ACC112 (cell line): ENCODE measurements around the gene NHEJ1.

Experiments used
- H2AFZ ChIP-seq: fragments of 200-600 bp; sonication (generic); one replicate; pipeline ENCODE4 v1.6.0; 2017; ENCODE audit warnings: antibody characterized with exemption, low read length; ENCODE audit not compliant: unreplicated experiment
- H3K27ac ChIP-seq: fragments of 200-600 bp; sonication (generic); 2 replicates; pipeline ENCODE4 v1.5.1; 2014; ENCODE audit warnings: low read depth, mild to moderate bottlenecking, antibody characterized with exemption, low read length, moderate library complexity
- H3K27me3 ChIP-seq: fragments of 200-600 bp; sonication (generic); 2 replicates; pipeline ENCODE4 v1.6.1; 2014; ENCODE audit warnings: mild to moderate bottlenecking, antibody characterized with exemption, low read length, moderate library complexity, mixed read lengths; ENCODE audit not compliant: insufficient read depth
- H3K36me3 ChIP-seq: fragments of 200-600 bp; sonication (generic); 2 replicates; pipeline ENCODE4 v1.6.1; 2016; ENCODE audit warnings: mild to moderate bottlenecking, antibody characterized with exemption, low read length, moderate library complexity, mixed read lengths; ENCODE audit not compliant: insufficient read depth
- H3K4me1 ChIP-seq: fragments of 200-600 bp; sonication (generic); one replicate; pipeline ENCODE4 v1.6.1; 2016; ENCODE audit warnings: low read length, mixed read lengths; ENCODE audit not compliant: insufficient read depth, unreplicated experiment, control insufficient read depth
- H3K4me3 ChIP-seq: fragments of 200-600 bp; sonication (generic); 2 replicates; pipeline ENCODE4 v1.5.1; 2014; ENCODE audit warnings: mild to moderate bottlenecking, low read depth, low read length
- H3K79me2 ChIP-seq: fragments of 200-600 bp; sonication (generic); one replicate; pipeline ENCODE4 v1.6.0; 2016; ENCODE audit warnings: low read length; ENCODE audit not compliant: control insufficient read depth, unreplicated experiment, insufficient read depth

NHEJ1 gene

GRCh38 chr2:219119422-219120043, 41.1 kb downstream of the NHEJ1 start:
- H3K4me3 ChIP-seq: no peak overlapping the region
- H2AFZ ChIP-seq: no peak overlapping the region
- H3K27ac ChIP-seq: no peak overlapping the region
- no peaks in the 10 kb centered on the region for H3K79me2 ChIP-seq
- no peaks in the 10 kb centered on the region for H3K27me3 ChIP-seq
- H3K36me3 ChIP-seq: no peaks in the 10 kb centered on the region
- H3K4me1 ChIP-seq: peaks cover 16% of the 10 kb centered on the region

DNA sequence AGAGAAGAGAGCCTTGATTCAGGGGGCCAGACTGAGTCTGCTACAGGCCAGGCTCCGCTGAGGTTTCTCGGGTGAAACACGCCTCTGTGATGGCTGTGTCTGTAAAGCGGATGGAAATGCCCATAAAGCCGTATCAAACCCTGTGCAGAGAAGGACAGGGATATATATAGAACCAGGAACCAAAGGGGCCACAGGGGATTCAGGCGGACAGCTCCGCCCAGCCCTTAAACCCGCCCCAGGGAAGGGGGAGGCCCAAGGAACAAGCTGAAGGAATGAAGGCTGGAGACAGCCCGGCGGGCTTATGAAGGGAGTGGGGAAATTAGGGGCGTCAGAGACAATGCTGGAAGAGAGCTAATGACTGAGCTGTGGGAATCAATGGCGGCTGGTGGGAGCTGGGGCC, 42.1 kb downstream of the NHEJ1 start:
- Histone ChIP-seq H3K79me2 (no peaks in the 10 kb centered on the region), H2AFZ (no peak overlapping the region), H3K4me1 (peaks cover 5% of the 10 kb centered on the region), H3K4me3 (no peak overlapping the region), H3K27me3 (no peaks in the 10 kb centered on the region), H3K36me3 (no peaks in the 10 kb centered on the region), H3K27ac (no peak overlapping the region)

- Histone ChIP-seq H3K4me3 (no peak overlapping the region), H2AFZ (no peak overlapping the region), H3K27me3 (no peaks in the 10 kb centered on the region), H3K79me2 (no peaks in the 10 kb centered on the region), H3K27ac (no peak overlapping the region), H3K36me3 (no peaks in the 10 kb centered on the region), H3K4me1 (no peaks in the 10 kb centered on the region)
These were observed 43.6 kb downstream of the NHEJ1 start for GRCh38 chr2:219116776-219117646.

GRCh38 chr2:219112651-219113338, 47.8 kb downstream of the NHEJ1 start:
- no peaks in the 10 kb centered on the region for H3K79me2 ChIP-seq
- H3K36me3 ChIP-seq: no peaks in the 10 kb centered on the region
- no peak overlapping the region for H3K27ac ChIP-seq
- no peak overlapping the region for H3K4me3 ChIP-seq
- H3K27me3 ChIP-seq: no peaks in the 10 kb centered on the region
- H3K4me1 ChIP-seq: no peaks in the 10 kb centered on the region
- no peak overlapping the region for H2AFZ ChIP-seq

DNA sequence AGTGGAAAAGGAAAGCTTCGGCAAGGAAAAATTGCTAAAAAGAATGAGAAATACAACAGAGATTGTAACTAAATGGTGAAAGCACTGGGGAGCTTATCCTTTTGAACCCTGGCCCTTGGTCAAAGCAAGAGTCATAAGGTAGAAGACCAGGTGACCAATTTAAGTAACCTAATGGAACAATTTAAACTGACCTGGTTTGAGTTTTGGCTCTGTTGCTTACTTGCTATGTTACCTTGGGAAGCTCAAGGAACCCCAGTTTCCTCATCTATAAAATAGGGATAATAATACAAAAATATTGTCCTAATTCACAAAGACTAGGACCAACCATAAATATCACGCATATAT, 48.6 kb downstream of the NHEJ1 start:
- no peaks in the 10 kb centered on the region for H3K4me1 ChIP-seq

DNA sequence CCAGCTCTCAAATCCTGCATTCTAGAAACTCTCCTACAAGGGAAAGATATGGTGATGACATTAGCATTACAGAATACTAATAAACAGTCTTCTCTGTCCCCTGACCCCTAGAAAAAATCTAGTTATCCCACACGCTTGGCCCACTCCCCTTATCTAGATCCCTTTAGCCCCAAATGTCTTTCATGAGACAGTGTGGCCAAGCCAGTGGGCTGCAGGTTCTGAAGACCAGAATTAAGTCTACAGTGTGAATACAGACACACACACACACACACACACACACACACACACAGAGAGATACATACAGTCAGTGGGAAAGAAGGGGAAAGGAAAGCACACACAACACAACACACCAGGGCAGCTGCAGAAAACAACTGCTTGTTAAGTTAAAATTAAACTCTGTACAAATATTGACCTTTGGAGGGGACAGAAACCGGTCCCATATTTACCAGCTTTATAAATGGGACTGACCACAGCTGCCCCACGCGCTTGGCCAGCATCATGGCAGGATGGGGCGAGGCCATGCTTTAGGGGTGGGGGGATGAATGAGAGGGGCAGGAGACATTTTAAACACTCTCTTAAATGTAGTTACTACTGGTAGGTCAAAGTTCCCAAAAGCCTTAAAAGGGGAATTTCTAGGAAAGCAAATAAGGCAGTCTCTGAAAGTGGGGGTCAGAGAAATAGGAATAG, 49.1 kb downstream of the NHEJ1 start:
- H3K27me3 ChIP-seq: no peaks in the 10 kb centered on the region

More for the DNA sequence above, 48.6 kb downstream of the NHEJ1 start:
- Histone ChIP-seq H3K79me2 (no peaks in the 10 kb centered on the region), H3K36me3 (no peaks in the 10 kb centered on the region), H2AFZ (no peak overlapping the region), H3K27me3 (no peaks in the 10 kb centered on the region), H3K4me3 (no peak overlapping the region), H3K27ac (no peak overlapping the region)

GRCh38 chr2:219109471-219109870, 51.1 kb downstream of the NHEJ1 start:
- Histone ChIP-seq H3K4me3 (no peak overlapping the region), H3K79me2 (no peaks in the 10 kb centered on the region), H3K4me1 (no peaks in the 10 kb centered on the region), H3K27me3 (no peaks in the 10 kb centered on the region), H3K27ac (no peak overlapping the region), H2AFZ (no peak overlapping the region), H3K36me3 (no peaks in the 10 kb centered on the region)

More for the DNA sequence above, 49.1 kb downstream of the NHEJ1 start:
- Histone ChIP-seq H3K36me3 (no peaks in the 10 kb centered on the region), H3K27ac (no peak overlapping the region), H2AFZ (no peak overlapping the region), H3K79me2 (no peaks in the 10 kb centered on the region), H3K4me3 (no peak overlapping the region), H3K4me1 (no peaks in the 10 kb centered on the region)

GRCh38 chr2:219107758-219108157, 52.9 kb downstream of the NHEJ1 start:
- Histone ChIP-seq H3K79me2 (no peaks in the 10 kb centered on the region), H3K4me3 (no peak overlapping the region), H3K27me3 (no peaks in the 10 kb centered on the region), H3K36me3 (no peaks in the 10 kb centered on the region), H2AFZ (no peak overlapping the region), H3K4me1 (no peaks in the 10 kb centered on the region), H3K27ac (no peak overlapping the region)

GRCh38 chr2:219106251-219106650, 54.4 kb downstream of the NHEJ1 start:
- H2AFZ ChIP-seq: no peak overlapping the region
- no peaks in the 10 kb centered on the region for H3K79me2 ChIP-seq
- H3K4me1 ChIP-seq: no peaks in the 10 kb centered on the region
- H3K27me3 ChIP-seq: no peaks in the 10 kb centered on the region
- H3K36me3 ChIP-seq: no peaks in the 10 kb centered on the region
- no peak overlapping the region for H3K4me3 ChIP-seq
- H3K27ac ChIP-seq: no peak overlapping the region

DNA sequence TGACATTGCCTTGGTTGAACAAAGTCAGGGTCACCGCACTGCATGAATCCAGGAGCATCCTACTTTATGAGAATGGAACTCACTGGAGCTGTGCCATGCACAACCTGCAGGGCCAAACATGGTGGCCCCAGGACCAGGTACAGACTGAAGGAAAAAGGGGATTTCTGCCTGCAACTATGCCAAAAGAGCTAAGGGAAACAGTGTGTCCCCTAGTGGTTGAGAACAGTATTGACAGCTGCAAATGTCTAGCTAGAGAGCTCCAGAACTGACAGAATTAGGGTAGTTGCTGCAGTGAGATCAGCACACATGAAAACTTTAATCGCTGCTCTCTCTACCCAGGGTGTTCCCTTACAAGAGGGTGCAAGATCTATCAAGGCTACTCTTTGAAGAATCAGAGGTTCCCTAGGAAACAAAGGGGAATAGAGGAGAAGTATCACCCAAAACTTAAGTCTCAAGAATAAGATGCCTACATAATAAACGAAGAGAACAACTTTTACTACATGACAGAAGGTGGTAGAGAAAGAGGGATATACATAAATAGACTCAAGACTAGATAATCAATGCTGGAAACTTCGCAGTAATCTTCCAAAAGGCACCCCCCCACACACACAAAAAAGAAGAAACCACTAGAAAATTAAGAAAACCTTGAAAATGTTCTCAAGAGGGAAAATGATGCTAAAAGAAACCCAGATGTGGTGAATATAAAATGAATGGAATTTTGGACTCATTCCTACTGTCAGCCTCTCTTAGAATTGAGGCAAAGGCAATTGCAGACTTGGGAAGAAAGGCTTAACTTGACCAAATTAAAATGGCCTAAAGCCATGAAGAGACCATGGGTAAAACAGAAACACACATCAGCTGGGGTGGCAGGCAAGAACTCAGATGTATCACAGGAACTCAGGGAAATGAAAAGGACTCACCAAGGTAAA, 56.2 kb downstream of the NHEJ1 start:
- Histone ChIP-seq H3K27me3 (no peaks in the 10 kb centered on the region), H3K4me3 (no peak overlapping the region), H3K4me1 (peaks cover 3% of the 10 kb centered on the region), H3K79me2 (no peaks in the 10 kb centered on the region), H3K27ac (no peak overlapping the region), H3K36me3 (no peaks in the 10 kb centered on the region), H2AFZ (no peak overlapping the region)
